ENCODE measurements around the gene BCOR.

DNA sequence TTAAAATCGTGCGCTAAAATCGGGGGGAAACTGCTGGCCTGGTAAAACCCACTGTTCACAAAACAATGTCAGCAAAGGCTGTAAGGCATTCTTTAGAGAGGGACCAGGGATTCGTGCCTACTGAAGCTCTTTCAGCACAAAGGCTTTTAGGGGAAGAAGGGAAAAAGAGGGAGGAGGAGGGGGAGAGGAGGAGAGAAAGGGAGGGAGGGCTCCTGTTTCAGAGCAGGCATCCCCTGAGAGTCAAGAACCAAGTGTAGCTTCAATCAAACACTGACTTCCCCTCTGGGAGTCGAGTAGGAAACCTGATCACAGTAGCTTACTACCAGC is 9.5 kb downstream of the BCOR start:
- TF ChIP-seq, protein P1, sequence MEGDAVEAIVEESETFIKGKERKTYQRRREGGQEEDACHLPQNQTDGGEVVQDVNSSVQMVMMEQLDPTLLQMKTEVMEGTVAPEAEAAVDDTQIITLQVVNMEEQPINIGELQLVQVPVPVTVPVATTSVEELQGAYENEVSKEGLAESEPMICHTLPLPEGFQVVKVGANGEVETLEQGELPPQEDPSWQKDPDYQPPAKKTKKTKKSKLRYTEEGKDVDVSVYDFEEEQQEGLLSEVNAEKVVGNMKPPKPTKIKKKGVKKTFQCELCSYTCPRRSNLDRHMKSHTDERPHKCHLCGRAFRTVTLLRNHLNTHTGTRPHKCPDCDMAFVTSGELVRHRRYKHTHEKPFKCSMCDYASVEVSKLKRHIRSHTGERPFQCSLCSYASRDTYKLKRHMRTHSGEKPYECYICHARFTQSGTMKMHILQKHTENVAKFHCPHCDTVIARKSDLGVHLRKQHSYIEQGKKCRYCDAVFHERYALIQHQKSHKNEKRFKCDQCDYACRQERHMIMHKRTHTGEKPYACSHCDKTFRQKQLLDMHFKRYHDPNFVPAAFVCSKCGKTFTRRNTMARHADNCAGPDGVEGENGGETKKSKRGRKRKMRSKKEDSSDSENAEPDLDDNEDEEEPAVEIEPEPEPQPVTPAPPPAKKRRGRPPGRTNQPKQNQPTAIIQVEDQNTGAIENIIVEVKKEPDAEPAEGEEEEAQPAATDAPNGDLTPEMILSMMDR (IDR thresholded peaks at IDR 0.05; ENCODE audit: low read length) = no peak
- TF ChIP-seq EZH2 (IDR thresholded peaks at IDR 0.05; ENCODE audit: borderline replicate concordance, low read length) = no peak

Measured in OCI-LY1 (cell line).